GM21717 (cell line): ENCODE data around the gene TUBAL3.
"Not testable (repeated sequence)": the region's sequence is repeated elsewhere in the genome, so short reads cannot be mapped to it uniquely, and the experiment has no call there.

Experiments used
- ATAC-seq: cut with Tn5 transposase; IDR thresholded peaks from one replicate; pipeline ENCODE4 v1.9.1; 2021; ENCODE audit warnings: mild to moderate bottlenecking, moderate library complexity; ENCODE audit not compliant: unreplicated experiment

TUBAL3 gene

DNA sequence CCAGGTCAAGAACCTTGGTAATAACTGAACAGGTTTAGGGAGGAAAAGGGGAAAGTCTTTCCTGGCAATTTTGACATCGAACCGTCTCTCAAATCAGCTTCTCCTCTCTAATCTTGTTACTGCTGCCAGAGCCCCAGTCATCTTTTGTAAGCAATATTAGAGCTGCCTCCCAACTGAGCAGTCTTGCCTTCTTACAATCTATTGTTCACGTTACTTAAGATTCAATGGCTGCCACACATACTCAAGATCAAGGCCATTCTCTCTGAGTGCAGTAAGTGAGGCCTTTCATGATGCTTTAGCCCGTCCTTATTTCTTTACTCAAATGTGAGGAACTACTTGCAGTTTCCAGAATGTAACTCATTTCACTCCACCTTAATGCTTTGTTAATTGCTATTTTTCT is 20.1 kb upstream of the TUBAL3 start:
- no peak for ATAC-seq

DNA sequence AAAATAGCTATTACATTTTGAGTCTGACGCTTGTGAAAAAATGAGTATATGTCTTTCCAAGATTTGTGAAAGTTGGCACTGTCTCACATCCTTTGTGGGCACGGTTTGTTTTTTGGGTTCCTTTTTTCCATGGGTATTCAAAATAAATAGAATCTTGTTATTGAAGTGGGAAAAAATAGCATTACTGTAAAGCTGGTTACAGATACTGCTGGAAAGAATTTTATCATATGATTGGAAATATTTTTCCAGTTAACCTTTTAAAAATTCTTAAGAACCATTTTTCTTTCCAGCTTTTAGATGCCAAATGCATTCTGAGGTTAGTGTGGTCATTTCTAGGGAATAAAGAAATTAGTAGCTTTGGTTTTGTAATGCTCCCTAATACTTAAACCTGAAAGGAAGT is 19.1 kb upstream of the TUBAL3 start:
- ATAC-seq: no peak

DNA sequence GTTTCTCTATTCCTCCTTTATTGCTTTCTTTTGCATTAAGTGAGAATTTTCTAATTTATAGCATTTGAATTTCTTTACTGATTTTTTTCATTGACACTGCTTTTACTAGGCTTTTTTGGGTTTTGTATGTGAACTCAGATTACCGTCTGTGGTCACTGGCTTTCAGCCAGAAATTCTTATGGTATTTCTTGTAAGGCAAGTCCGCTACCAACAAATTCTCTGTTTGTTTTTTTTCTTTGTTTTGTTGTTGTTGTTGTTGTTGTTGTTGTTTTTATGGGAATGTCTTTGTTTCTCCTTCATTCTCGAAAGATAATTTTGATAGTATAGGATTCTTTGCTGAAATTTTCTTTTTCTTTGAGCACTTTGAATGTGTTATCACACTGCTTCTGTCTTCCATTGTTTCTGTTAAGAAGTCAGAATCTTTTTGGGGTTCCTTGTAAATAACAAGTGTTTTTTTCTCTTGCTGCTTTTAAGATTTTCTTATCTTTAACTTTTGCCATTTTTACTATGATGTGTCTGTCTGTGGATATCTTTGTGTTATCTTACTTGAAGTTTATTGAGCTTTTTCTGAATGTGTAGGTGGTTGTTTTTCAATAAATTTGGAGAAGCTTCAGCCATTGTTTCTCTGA is 15.0 kb upstream of the TUBAL3 start:
- ATAC-seq: no peak

DNA sequence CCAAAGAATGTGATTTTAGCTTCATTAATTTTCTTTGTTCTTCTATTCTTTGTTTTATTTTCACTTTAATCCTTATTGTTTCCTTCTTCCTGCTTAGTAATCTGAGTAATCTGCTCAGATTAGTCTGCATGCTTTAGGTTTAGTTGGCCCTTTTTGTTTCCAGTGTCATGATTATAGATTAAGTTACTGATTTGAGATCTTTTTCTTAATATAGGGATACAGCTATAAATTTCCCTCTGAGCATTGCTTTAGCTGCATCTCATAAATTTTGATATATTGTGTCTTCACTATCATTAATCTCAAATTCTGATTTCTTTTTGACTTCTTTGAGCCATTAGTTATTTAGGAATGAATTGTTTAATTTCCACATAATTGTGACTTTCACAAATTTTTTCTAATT is 14.0 kb upstream of the TUBAL3 start:
- ATAC-seq: no peak

DNA sequence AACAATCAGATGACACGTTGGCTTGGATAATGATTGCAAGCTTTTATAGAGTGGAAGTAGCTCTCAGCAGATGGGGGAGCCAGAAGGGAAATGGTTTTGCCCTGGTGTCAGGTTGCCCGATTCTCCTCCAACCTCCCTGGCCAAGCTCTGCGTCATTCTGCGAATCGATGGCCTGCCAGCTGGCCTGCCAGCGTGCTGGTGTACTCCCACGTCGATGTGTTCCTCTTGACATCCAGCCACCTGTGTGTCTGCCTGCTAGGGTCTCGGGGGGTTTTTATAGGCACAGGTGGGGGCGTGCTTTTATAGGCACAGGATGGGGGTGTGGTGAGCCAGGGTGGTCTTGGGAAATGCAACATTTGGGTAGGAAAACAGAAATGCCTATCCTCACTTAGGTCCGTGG is 12.4 kb upstream of the TUBAL3 start:
- no peak for ATAC-seq

DNA sequence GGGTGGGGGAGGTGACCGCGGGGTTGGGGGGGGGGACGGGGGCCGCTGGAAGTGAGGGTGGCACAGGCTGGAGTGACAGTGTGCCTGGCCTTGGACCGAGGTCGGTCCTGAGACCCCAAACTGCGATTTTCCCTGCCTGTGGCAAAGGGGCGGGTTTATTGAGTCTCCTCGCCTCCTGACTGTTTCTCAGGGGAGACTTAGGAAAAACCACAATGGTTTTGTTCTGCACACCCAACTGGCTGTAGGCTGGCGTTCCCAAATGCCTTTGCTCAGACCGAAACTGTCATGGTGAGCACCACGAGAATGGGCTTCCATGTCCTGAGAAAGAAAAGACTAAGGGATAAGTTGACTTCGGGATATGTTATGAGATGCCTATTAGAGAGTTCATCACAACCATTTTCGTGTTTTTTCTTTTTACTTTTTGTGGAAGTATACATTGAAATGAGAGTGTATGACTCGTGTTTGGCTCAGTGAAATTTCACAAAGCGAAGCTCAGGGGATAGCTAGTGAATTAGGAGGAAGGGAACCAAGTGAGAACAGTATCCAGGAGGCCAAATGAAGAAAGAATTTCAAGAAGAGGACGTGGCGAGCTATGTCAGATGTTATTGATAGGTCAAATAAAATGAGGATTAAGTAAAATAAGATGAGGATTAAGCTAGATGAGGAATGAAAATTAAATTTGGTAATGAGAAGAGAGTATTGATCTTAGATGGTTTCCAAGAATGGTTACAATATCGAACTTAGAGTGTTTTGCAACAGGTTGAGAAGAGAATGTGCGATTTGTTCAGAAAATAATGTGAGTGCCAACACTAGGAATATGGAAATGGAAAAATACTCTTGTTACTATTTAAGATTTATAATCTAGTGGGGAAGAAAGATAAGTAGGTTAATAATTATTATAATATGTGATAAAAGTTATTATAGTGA is 8.6 kb upstream of the TUBAL3 start:
- no peak for ATAC-seq

DNA sequence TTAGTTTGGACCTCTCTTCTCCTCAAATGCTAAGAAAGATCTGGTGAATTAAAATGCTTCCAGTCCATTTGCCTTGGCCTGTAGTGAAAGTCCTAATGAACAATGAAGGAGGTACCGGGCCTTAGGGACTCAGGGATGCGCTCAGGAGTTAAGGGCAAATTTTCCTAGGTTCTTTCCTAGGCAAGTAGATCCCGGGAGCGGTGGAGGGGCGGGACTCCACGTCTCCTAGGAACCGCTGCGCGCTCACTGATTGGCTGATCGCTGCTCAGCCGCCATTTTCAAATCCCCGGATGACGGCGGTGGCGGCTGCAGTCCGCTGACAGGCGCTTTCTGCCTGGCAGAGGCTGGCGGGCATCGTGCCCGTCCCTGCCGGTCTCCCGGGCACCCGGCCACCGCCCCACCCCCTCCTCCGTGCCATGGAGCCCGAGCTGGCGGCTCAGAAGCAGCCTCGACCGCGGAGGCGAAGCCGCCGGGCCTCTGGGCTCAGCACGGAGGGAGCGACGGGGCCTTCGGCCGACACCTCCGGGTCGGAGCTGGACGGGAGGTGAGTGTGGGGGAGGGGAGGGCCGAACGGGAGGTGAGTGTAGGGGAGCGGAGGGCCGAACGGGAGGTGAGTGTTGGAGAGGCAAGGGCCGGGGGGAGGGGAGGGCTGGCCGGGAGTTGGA is 7.8 kb upstream of the TUBAL3 start, which contains the start of gene NET1:
TSS of gene NET1 (plus strand) at position 281 of the 665 bp plus-strand sequence. CDS start at position 417, 136 bp downstream.
- ATAC-seq: peak; percentile 97

DNA sequence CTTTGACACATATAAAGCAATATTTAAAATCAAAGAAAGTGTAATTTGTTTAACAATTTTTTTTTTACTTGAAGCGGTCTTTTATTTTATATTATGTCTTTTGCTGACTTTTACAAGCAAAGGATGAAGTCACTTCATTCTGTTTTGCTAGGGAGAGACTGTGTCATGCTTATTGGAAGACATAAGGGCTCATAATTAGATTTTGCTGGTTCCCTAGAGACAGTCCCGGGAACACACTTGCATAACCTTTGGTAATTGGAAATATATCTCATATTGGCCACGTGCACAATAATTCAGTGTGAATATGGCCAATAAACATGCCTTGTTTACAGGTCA is 7.3 kb upstream of the TUBAL3 start:
- no peak for ATAC-seq

DNA sequence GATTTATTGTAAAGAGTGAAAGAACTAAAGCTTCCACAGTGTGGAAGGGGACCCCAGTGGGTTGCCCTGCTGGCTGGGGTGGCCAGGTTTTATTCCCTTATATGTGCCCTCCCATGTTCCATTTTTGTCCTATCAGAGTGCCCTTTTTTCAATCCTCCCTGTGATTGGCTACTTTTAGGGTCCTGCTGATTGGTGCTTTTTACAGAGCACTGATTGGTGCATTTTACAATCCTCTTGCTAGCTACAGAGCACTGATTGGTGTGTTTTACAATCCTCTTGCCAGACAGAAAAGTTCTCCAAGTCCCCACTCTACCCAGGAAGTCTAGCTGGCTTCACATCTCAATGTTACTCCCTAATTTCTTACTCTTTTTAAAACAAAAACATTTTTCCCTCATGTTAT is 6.2 kb upstream of the TUBAL3 start:
- ATAC-seq: not testable (repeated sequence)

DNA sequence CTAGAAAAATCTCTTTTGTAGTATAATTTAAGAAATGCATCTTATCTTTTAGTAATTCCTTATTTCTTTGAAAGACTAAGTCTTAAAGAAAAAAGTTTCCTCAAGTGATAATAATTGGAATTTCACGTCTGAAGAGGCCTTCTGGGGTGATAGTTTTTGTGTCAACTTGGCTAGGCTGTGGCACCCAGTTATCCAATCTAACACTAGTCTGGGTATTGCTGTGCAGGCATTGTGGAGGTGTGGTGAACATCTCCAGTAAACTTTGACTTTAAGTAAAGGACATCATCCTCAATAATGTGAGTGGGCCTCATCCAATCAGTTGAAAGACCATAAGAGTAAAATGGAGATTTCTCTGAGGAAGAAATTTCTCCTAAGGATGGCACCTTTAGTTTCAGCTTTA is 2.3 kb upstream of the TUBAL3 start:
- no peak for ATAC-seq

DNA sequence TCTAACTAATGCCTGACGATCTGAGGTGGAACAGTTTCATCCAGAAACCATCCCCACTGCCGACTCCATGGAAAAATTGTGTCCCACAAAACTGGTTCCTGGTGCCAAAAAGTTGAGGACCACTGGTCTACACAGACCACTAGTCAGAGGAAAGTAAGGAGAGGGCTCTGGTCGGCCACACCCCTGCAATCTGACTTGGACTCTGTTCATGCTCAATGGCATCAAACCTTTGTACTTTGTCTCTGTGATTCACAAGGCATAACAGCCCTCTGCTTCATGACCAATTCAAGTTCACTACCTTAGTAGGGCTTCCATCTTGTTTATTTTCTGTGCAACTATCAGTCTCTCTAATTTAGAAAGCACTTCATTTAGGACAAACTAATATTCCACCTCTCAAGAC is 1.8 kb downstream of the TUBAL3 start:
- no peak for ATAC-seq

DNA sequence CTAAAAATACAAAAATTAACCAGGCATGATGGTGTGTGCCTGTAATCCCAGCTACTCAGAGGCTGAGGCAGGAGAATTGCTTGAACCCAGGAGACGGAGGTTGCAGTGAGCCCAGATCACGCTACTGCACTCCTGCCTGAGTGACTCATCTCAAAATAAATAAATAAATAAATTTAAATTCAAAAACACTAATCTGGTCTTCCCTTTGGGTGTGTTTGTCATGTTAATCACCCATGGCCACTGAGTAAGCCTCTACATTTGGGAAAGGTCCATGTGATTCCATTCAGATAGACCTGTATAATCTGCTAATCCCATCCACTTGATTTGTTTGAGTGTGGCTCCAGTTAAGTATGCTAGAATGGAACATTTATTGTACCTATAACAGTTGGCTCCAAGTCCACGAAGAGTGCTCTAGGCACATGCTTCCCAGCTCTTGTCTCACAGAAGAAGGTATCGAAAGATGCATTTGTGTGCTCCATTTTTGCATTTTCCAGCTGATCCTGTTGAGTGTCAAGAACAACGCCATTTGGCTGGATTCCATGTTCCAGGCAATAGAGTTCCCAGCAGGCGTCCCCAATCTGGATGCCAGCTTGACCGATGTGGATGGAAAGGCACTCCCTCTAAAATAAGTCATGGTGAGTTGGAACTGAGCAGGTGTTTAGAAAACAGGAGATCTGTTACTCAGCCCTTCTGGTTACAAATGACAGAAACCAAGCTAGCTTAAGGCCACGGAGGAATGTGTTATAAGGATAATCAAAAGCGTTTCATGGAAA is 4.0 kb downstream of the TUBAL3 start:
- no peak for ATAC-seq

DNA sequence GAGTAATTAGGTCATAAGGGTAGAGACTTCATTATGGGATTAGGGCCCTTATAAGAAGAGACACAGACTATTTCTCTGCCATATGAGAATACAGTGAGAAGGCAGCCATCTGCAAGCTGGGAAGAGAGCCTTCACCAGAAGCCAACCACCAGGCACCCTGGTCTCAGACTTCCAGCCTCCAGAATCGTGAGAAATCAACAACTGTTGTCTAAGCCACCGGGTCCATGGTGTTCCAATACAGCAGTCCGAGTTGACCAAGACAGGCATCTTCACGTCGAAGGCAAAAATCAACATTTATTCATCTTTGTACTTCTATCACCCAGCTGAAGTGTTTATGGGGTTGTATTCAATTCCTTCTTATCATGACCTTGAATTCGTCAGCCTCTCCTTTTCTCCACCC is 5.3 kb downstream of the TUBAL3 start:
- ATAC-seq: no peak

DNA sequence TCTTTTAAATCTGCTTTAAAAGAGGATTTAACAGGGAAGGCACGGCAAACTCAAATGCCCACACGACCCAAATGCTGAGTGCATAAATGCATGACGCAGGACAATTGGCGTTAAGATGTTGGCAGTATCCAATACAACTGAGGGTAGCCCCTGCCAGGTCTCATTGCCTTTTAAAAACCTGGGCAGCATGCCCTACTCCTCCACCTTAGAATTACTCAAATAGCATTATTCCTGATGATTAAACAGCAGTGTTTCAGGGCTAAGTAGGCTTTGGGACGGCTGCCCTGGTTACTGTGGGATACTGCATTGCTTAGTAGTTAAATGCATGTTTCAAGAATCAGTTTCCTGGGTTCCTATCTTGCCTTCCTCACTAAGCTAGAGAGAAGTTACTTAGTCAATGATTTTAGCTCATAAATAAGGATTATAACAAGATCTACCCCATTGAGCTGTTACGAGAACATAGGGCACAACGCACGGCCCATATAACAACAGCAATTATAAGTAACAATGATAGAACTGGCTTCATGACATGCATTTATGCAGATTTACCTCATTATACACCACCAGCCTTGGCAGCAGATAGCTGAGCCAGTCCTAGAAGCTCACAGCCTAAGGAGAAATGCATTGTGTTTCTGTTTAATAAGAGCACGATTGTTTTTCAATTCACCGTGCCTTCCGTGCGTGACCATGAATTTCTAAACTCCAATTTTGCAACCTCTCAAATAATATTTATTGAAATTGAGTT is 7.9 kb downstream of the TUBAL3 start:
- ATAC-seq: no peak

DNA sequence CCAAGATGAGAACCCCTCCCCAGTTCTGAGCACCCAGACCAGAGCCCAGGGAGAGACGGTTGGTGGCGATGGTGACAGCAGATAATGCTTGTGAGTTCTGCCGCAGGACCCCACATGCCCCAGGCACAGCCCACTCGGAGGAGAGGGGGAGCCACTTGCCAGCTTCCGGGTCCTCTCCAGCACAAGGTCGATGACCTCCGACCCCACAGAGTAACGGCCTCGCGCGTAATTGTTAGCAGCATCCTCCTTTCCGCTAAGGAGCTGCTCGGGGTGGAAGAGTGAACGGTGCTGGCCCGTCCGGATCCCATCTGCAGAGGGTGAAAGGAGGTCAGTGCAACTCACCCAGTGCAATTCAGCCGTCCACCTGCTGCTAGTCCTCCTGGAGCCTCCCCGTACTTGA is 9.5 kb downstream of the TUBAL3 start:
- no peak for ATAC-seq

DNA sequence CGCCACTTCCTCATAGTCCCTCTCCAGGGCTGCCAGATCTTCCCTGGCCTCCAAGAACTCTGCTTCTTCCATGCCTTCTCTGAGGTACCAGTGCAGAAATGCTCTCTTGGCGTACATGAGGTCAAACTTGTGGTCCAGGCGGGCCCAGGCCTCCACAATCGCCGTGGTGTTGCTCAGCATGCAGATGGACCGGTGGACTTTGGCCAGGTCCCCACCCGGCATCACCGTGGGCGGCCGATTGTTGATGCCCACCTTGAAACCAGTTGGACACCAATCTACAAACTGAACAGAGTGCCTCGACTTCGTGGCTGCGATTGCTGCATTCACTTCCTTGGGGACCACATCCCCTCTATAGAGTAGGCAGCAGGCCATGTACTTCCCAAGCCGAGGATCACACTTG is 11.1 kb downstream of the TUBAL3 start:
- ATAC-seq: no peak

DNA sequence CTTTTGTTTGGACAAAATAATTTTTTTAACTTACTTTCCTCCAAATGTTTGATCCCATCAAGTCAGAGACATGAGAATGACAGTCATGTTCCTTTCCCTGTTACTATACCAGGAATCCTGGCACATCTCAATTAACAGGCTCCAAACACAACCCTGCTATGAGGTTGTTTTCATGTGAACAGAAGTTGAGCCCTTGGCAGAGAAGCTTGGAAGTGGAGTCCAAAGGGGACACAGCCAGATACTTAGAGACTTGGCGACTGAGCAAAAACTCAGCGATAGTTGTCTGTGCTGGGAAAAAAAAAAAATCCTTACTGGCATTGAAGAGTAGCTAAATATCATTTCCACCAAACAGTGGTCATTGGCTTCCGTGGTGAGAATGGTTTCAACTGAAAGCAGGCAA is 12.8 kb downstream of the TUBAL3 start:
- ATAC-seq: no peak

DNA sequence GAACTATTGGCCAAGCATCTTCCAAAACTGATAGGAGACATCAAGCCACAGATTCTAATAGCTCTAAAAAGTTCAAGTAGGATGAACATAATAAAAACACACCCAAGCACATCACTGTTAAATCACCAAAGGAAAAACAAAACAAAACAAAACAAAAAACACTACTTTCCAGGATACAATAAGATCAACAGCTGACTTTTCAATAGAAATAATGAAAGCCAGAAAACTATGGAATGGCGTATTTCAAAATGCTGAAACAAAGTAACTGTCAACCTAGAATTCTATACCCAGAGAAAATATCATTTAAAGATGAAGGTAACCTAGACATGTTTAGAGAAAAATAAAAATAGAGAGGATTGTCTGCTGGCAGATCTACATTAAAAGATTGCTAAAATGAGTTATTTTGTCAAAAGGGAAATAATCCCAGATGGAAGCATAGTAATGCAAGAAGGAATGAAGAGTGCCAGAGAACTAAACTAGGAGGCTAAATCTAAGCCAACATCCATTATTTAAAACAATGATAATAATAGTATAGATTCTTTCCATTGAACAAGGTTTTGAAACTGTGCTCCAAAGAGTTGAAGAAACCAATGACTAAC is 13.9 kb downstream of the TUBAL3 start:
- ATAC-seq: no peak

DNA sequence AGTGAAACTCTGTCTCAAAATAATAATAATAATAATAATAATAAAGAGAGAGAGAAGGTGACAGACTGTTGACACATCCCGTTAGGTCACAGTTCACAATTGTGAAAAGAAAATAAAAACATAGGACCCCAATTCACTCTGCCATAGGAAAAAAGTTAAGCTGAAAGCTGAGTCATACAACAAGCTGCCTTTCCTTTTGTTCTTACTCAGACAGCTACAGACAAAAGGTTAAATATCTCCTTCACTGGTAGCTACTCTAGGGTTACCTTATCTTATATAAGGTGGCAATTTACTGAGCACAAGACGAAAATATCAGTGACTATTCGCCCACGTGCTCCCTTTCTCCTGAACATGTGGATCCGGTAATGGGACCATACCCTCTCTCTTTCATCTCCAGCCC is 17.5 kb downstream of the TUBAL3 start:
- ATAC-seq: no peak

DNA sequence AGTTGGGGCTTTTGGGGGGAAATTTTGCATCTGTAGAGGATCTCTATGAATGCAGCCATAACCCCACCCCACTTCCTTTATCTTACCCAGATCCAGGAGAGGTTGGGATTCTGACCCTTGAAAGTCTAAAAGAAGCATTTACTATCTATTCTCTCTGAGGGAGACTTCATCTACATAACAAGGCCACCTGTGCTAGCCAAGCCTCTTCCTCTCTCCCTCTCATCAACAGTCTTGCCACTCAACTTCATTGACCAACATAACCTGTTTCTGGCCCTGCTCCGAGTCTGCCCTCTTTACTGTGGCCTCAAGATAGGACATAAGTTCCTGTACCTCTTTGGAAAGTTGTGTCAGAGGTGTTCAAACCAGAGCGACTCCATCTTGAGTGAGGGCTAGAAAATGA is 19.4 kb downstream of the TUBAL3 start:
- no peak for ATAC-seq
